HUES48 (cell line): ENCODE data around the gene MEGF11.

Experiments
- H3K27ac ChIP-seq: one replicate; pipeline ENCODE4 v1.7.0; 2013; ENCODE audit warnings: low read depth, low read length, inconsistent platforms
- H3K27me3 ChIP-seq: 2 replicates; pipeline ENCODE4 v1.6.1; 2013; ENCODE audit warnings: mild to moderate bottlenecking, low read length; ENCODE audit not compliant: control insufficient read depth, insufficient read depth
- H3K36me3 ChIP-seq: 2 replicates; pipeline ENCODE4 v1.6.1; 2013; ENCODE audit warnings: low read length; ENCODE audit not compliant: control insufficient read depth, insufficient read depth
- H3K4me1 ChIP-seq: 2 replicates; pipeline ENCODE4 v1.6.1; 2013; ENCODE audit warnings: mild to moderate bottlenecking, low read length; ENCODE audit not compliant: control insufficient read depth, insufficient read depth
- H3K4me3 ChIP-seq: 2 replicates; pipeline ENCODE4 v1.5.1; 2013; ENCODE audit warnings: mild to moderate bottlenecking, low read depth, low read length
- H3K9ac ChIP-seq: 2 replicates; pipeline ENCODE4 v1.6.1; 2013; ENCODE audit warnings: mild to moderate bottlenecking, low read depth, low read length, moderate library complexity
- H3K9me3 ChIP-seq: 2 replicates; pipeline ENCODE4 v1.6.1; 2013; ENCODE audit warnings: low read length; ENCODE audit not compliant: control insufficient read depth, insufficient read depth

MEGF11 gene

GRCh38 chr15:66226736-66227135, 26.8 kb downstream of the MEGF11 start:
- no peaks in the 10 kb centered on the region for H3K27me3 ChIP-seq
- no peaks in the 10 kb centered on the region for H3K36me3 ChIP-seq
- no peak overlapping the region for H3K27ac ChIP-seq
- no peak overlapping the region for H3K9ac ChIP-seq
- H3K9me3 ChIP-seq, result no peaks in the 10 kb centered on the region
- H3K4me3 ChIP-seq, result no peak overlapping the region
- H3K4me1 ChIP-seq, result no peaks in the 10 kb centered on the region; the same call in 1 of the 2 replicates

DNA sequence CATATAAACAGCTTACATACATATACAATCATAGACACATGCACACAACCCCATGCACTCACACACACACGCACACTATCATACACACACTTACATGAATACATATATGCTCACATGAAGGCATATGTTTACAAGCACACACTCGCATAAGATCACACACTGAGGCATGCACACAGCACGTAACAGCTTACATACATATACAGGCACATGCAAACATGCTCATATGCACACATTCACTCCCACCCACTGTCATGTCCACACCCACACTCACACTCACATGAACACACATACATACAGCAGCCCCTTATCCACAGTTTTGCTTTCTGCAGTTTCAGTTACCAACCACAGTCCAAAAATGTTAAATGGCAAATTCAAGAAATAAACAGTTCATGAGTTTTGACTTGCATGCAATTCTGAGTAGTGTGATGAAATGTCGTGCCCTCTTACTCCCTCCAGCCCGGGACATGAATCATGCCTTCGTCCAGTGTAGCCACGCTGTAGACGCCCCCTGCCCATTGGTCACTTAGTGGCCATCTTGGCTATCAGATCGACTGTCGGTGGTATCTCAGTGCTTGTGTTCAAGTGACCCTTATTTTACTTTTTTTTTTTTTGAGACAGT, 27.8 kb downstream of the MEGF11 start:
- Histone ChIP-seq H3K27me3 (no peaks in the 10 kb centered on the region), H3K4me1 (no peaks in the 10 kb centered on the region; the same call in 1 of the 2 replicates), H3K27ac (no peak overlapping the region), H3K9me3 (no peaks in the 10 kb centered on the region), H3K9ac (no peak overlapping the region), H3K4me3 (no peak overlapping the region), H3K36me3 (no peaks in the 10 kb centered on the region)

- no peaks in the 10 kb centered on the region for H3K9me3 ChIP-seq
- H3K4me1 ChIP-seq, result no peaks in the 10 kb centered on the region; the same call in 1 of the 2 replicates
- H3K36me3 ChIP-seq, result no peaks in the 10 kb centered on the region
- H3K4me3 ChIP-seq, result no peak overlapping the region
- H3K27me3 ChIP-seq, result no peaks in the 10 kb centered on the region
- no peak overlapping the region for H3K27ac ChIP-seq
- H3K9ac ChIP-seq, result no peak overlapping the region
These were observed 28.6 kb downstream of the MEGF11 start for GRCh38 chr15:66224946-66225345.

GRCh38 chr15:66222273-66223198, 31.0 kb downstream of the MEGF11 start:
- Histone ChIP-seq H3K27ac (no peak overlapping the region), H3K4me3 (no peak overlapping the region), H3K36me3 (no peaks in the 10 kb centered on the region), H3K4me1 (no peaks in the 10 kb centered on the region; the same call in 1 of the 2 replicates), H3K9ac (no peak overlapping the region), H3K27me3 (no peaks in the 10 kb centered on the region), H3K9me3 (no peaks in the 10 kb centered on the region)

DNA sequence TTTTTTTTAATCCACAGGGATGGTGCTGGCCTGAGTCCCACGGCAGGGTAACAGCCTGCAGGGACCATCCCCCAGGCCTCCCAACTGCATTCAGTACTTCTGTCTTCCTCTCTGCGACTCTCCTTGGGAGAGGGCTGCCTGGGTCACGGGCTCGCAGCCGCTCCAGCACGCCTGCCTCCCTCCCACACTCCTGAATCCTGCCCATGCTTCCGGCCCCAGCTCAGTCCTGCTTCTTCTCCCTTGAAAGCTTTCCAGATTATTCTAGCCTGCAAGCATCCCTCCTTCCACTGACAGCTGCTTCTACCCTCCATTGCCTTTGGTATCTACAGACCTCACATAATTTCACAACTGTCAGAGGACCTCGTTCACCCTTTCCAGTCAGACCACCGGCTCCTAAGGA, 32.4 kb downstream of the MEGF11 start:
- H3K27ac ChIP-seq, result no peak overlapping the region
- no peak overlapping the region for H3K9ac ChIP-seq
- H3K4me1 ChIP-seq, result no peaks in the 10 kb centered on the region; the same call in 1 of the 2 replicates
- H3K27me3 ChIP-seq, result no peaks in the 10 kb centered on the region
- no peaks in the 10 kb centered on the region for H3K36me3 ChIP-seq
- H3K9me3 ChIP-seq, result no peaks in the 10 kb centered on the region
- H3K4me3 ChIP-seq, result no peak overlapping the region

DNA sequence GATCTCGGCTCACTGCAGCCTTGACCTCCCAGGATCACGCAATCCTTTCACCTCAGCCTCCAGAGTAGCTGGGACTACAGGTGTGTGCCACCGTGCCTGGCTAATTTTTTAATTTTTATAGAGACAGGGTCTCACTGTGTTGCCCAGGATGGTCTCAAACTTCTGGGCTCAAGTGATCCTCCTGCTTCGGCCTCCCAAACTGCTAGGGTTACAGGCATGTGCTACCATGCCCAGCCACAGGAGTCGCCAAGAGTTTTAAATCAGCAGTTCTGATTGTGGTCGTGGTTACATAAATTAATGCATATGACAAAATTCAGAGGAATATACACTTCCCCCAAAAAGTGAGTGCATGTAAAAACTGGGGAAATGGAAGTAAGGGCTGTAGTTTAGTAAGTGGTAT, 32.9 kb downstream of the MEGF11 start:
- Histone ChIP-seq H3K4me1 (no peaks in the 10 kb centered on the region; the same call in 1 of the 2 replicates), H3K4me3 (no peak overlapping the region), H3K27me3 (no peaks in the 10 kb centered on the region), H3K9ac (no peak overlapping the region), H3K27ac (no peak overlapping the region), H3K9me3 (no peaks in the 10 kb centered on the region), H3K36me3 (no peaks in the 10 kb centered on the region)

- no peak overlapping the region for H3K9ac ChIP-seq
- no peaks in the 10 kb centered on the region for H3K36me3 ChIP-seq
- H3K4me1 ChIP-seq, result no peaks in the 10 kb centered on the region; the same call in 1 of the 2 replicates
These were observed 34.2 kb downstream of the MEGF11 start for GRCh38 chr15:66219339-66219738.

DNA sequence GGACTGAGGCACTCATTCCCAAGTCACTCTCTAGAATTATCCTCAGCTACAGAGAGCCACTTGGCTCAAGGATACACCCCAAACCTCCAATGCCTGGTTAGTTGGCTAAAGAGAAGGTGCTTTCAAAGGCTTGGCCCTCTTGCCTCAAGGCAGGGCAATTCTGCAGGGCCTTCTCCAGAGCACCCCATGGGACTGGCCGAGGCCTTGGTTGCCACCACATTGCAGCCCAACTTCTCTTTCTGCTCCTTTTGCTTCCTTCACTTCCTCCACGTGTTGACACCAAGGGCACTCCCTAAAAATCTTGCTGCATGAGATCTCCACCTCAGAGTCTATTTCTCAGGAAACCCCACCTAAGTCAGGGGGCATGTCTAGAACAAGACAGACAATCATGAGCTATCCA, 36.7 kb downstream of the MEGF11 start:
- H3K27me3 ChIP-seq, result no peaks in the 10 kb centered on the region
- H3K9me3 ChIP-seq, result no peaks in the 10 kb centered on the region
- H3K9ac ChIP-seq, result no peak overlapping the region
- no peak overlapping the region for H3K27ac ChIP-seq
- no peaks in the 10 kb centered on the region for H3K36me3 ChIP-seq
- no peak overlapping the region for H3K4me3 ChIP-seq
- H3K4me1 ChIP-seq, result peaks cover 3% of the 10 kb centered on the region; the same call in 1 of the 2 replicates

More at GRCh38 chr15:66219339-66219738, 34.2 kb downstream of the MEGF11 start:
- H3K9me3 ChIP-seq, result no peaks in the 10 kb centered on the region
- no peak overlapping the region for H3K27ac ChIP-seq
- no peak overlapping the region for H3K4me3 ChIP-seq
- no peaks in the 10 kb centered on the region for H3K27me3 ChIP-seq

DNA sequence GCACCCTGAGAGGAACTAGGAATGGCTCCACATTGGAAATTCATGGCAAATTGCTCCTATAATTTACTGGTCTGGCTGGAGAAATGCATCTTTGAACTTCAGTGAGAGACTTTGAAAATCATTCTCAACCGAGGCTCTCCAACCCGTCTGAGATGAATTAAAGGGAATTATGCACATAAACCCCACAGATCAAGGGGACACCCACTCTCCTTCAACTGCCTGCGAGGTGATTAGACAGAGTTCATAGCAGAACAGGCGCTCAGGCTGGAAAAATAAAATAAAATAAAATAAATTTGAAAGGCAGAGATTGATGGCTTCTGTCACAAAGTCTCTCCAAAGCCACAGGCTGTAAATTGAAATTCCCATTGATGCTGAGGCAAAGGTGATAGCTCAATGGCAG, 37.7 kb downstream of the MEGF11 start:
- H3K4me1 ChIP-seq, result peaks cover 3% of the 10 kb centered on the region; the same call in 1 of the 2 replicates
- no peaks in the 10 kb centered on the region for H3K36me3 ChIP-seq
- no peak overlapping the region for H3K4me3 ChIP-seq
- H3K9me3 ChIP-seq, result no peaks in the 10 kb centered on the region
- H3K27ac ChIP-seq, result no peak overlapping the region
- no peaks in the 10 kb centered on the region for H3K27me3 ChIP-seq
- H3K9ac ChIP-seq, result no peak overlapping the region

DNA sequence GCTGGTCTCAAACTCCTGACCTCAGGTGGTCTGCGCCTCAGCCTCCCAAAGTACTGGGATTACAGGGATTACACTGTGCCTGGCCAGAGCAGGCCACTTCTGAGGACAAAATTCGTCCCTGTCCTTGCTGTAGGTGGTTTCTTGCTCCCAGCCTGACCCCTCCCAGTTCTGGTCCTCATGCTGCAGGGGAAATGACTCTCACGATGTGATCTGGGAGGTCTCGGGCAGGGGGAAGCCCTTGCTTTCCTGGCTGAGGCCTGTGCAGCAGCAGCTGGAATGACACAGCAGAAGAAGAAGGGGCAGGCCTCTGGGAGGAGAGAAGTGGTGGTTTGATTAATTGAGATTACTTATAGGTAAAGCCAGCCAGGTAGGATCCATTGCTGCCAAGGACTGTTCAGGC, 39.3 kb downstream of the MEGF11 start:
- Histone ChIP-seq H3K4me1 (peaks cover 3% of the 10 kb centered on the region; the same call in 1 of the 2 replicates), H3K4me3 (no peak overlapping the region), H3K36me3 (no peaks in the 10 kb centered on the region), H3K9ac (no peak overlapping the region), H3K27me3 (no peaks in the 10 kb centered on the region), H3K9me3 (no peaks in the 10 kb centered on the region), H3K27ac (no peak overlapping the region)

DNA sequence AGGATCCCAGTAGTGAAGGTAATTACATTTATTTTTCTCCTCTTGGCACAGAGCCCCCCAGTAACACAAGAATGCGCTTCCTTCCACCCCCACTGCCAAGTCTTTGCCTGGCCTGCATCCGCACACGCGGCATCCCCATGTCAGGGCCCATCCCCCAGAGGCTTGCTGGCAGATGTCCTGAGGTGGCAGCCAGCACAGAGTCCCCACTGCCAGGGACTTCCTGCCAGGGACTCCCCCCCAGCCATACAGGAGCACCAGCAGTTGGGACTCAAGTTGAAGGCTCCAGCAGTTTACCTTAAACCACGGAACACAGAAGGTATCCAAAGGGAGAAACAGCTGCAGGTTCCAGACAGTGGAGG, 41.0 kb downstream of the MEGF11 start:
- H3K27me3 ChIP-seq, result no peaks in the 10 kb centered on the region
- no peak overlapping the region for H3K4me3 ChIP-seq
- H3K9me3 ChIP-seq, result no peaks in the 10 kb centered on the region
- no peak overlapping the region for H3K27ac ChIP-seq
- H3K4me1 ChIP-seq, result peaks cover 3% of the 10 kb centered on the region; the same call in 1 of the 2 replicates
- no peaks in the 10 kb centered on the region for H3K36me3 ChIP-seq
- H3K9ac ChIP-seq, result no peak overlapping the region
